ENCODE results near the gene SMAD6. TPM values are rescaled to one million over a fixed set of nuclear protein-coding genes. Genes with fewer than 3 reads are reported as not detected.

The SMAD6 gene
- total and polyA plus RNA-seq, 2 of the 4 experiments (the other 2 are of a cell fraction): 4.8 to 8.5 TPM

DNA sequence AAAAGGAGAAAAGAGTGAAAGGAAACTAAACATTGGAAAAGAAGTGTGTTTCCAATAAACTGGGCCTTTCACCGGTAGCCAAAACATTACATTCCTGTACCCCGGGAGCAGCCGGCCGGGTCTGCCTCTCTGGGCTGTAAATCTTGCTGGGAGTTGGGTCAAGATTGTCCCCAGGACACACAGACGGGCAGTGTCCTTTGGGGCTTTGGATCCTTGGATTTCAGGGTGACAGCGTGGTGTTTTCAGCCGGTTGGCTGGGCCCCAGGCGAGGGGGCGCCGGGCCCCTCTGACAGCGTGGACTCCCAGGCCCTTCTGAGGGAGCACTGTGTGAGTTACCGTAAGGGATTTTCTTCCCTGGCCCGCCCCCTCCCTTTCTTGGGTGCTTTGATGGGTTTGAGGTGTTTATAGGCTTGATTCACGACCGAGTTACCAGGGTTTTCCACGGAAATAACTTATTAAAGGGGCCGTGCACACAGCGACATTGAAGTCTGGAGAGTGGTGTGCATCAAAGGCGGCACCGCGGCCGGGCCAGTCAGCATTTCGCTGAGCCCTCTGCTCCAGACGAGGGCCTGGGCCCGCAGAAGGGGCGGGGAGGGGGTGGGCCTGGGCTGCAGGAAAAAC is 27.4 kb downstream of the SMAD6 start:
- ChIA-PET CTCF (no interaction called here), POLR2A (ENCODE audit: unreplicated experiment) (no interaction called here)
- Histone ChIP-seq H3K56ac (ENCODE audit: extremely low read depth, insufficient read depth, low read length) (peak overlapping the region; percentile 5; the same call in 1 of the 2 replicates), H4K20me1 (ENCODE audit: insufficient read depth, low read length) (peaks cover 23% of the 10 kb centered on the region), H3K18ac (ENCODE audit: low read depth, low read length) (peak overlapping the region; percentile 52), H3K4me2 (ENCODE audit: low read depth, low read length) (peak overlapping the region; percentile 84), H3K9me1 (ENCODE audit: insufficient read depth, low read length) (peaks cover 15% of the 10 kb centered on the region), H3K27ac (ENCODE audit: insufficient read depth, low read length) (peak overlapping the region; percentile 88), H3K4ac (ENCODE audit: low read depth, low read length) (peak overlapping the region; percentile 64), H3K27me3 (ENCODE audit: control insufficient read depth, insufficient read depth, low read length) (no peaks in the 10 kb centered on the region), H2AK5ac (ENCODE audit: low read depth, low read length) (no peak overlapping the region; the same call in 1 of the 2 replicates), H2BK120ac (ENCODE audit: low read depth, low read length) (peak overlapping the region; percentile 78), H2AK9ac (replicated peaks; ENCODE audit: low read depth, low read length, poor library complexity) (peak overlapping the region; percentile 91), H3K9ac (ENCODE audit: low read depth, low read length) (peak overlapping the region; percentile 66), H2BK15ac (ENCODE audit: low read depth, low read length) (peak overlapping the region; percentile 29; the same call in 1 of the 3 replicates), H3K36me3 (ENCODE audit: control insufficient read depth, insufficient read depth, low read length) (peaks cover 11% of the 10 kb centered on the region; the same call in 1 of the 2 replicates), H3K14ac (replicated peaks; ENCODE audit: low read depth, low read length) (peak overlapping the region; percentile 75), H3K4me3 (ENCODE audit: insufficient read depth, low read depth, low read length) (peak overlapping the region; percentile 18), H2AFZ (replicated peaks; ENCODE audit: low read length, poor library complexity) (peak overlapping the region; percentile 92), H2BK5ac (ENCODE audit: low read depth, low read length, poor library complexity, severe bottlenecking) (peak overlapping the region; percentile 72), H4K5ac (ENCODE audit: low read depth, low read length) (peak overlapping the region; percentile 70), H3K9me3 (ENCODE audit: control insufficient read depth, insufficient read depth, low read length) (no peaks in the 10 kb centered on the region), H2BK20ac (ENCODE audit: low read depth, low read length) (peak overlapping the region; percentile 54; the same call in 1 of the 2 replicates), H4K91ac (ENCODE audit: insufficient read depth, low read depth, low read length) (peak overlapping the region; percentile 66; the same call in 1 of the 2 replicates), H4K8ac (ENCODE audit: low read depth in 2 of 2, low read length in 2 of 2) (peak overlapping the region; percentile 87 to 93), H3K4me1 (ENCODE audit: control insufficient read depth, insufficient read depth, low read length) (peaks cover 28% of the 10 kb centered on the region), H3K79me1 (ENCODE audit: low read depth in 1 of 2, low read length in 2 of 2) (peaks cover 10 to 70% of the 10 kb centered on the region in 2 experiments), H3K23ac (ENCODE audit: low read depth, low read length) (peak overlapping the region; percentile 86)
- ATAC-seq (ENCODE audit: low read depth): peak; percentile 52
- DNase-seq: no peak
- in situ Hi-C loops (cut with MboI; ENCODE audit: low sequenced_read_pairs) (no loop called here), dilution Hi-C loops (cut with HindIII; ENCODE audit: low sequenced_read_pairs, unreplicated experiment) (no loop called here), intact Hi-C loops (cut with micrococcal nuclease) (no loop called here)
- 10% methylated on average over 4 of the region's 26 CpGs; no CpG with 5 or more reads in 1 of the 2 experiments for WGBS, 2 experiments (ENCODE audit: extremely low coverage in 2 of 2, insufficient read length in 1 of 2)
- BruUV-seq (replicated peaks): no TSS peak
- TF ChIP-seq, protein P1, sequence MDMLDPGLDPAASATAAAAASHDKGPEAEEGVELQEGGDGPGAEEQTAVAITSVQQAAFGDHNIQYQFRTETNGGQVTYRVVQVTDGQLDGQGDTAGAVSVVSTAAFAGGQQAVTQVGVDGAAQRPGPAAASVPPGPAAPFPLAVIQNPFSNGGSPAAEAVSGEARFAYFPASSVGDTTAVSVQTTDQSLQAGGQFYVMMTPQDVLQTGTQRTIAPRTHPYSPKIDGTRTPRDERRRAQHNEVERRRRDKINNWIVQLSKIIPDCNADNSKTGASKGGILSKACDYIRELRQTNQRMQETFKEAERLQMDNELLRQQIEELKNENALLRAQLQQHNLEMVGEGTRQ (IDR thresholded peaks at IDR 0.05; ENCODE audit: low read depth, low read length): no peak
- 0 out of 2 replicates have a peak, but pooled peaks have one; percentile 16 for TF ChIP-seq MAZ (IDR thresholded peaks at IDR 0.05; ENCODE audit: borderline replicate concordance, low read depth, low read length)
- TF ChIP-seq RFX5 (IDR thresholded peaks at IDR 0.05; ENCODE audit: low read depth, low read length): no peak

All from IMR-90 (cell line).